MM.1S (cell line): ENCODE data around the gene CREB3L2.

Experiments used
- DNase-seq: peaks from one replicate; pipeline ENCODE4 v3.0.0-alpha.2; 2015
- H2AFZ ChIP-seq: fragments of 300-600 bp; sonication (generic); 2 replicates; pipeline ENCODE4 v1.6.0; 2016; ENCODE audit warnings: antibody characterized with exemption, low read length
- H3F3A ChIP-seq: fragments of 300-600 bp; sonication (generic); 2 replicates; pipeline ENCODE4 v1.6.1; 2016; ENCODE audit warnings: mild to moderate bottlenecking, antibody characterized with exemption, low read length, moderate library complexity, mixed read lengths; ENCODE audit not compliant: insufficient read depth
- H3K27ac ChIP-seq: fragments of 300-600 bp; sonication (generic); 2 replicates; pipeline ENCODE4 v1.5.1; 2016; ENCODE audit warnings: mild to moderate bottlenecking, low read length
- H3K27me3 ChIP-seq: fragments of 300-600 bp; sonication (generic); replicated peaks from 2 replicates; pipeline ENCODE4 v1.6.0; 2016; ENCODE audit warnings: low read length; ENCODE audit not compliant: insufficient read depth
- H3K36me3 ChIP-seq: fragments of 300-600 bp; sonication (generic); replicated peaks from 2 replicates; pipeline ENCODE4 v1.6.1; 2016; ENCODE audit warnings: mild to moderate bottlenecking, low read length, mixed read lengths; ENCODE audit not compliant: insufficient read depth
- H3K4me1 ChIP-seq: fragments of 300-600 bp; sonication (generic); 2 replicates; pipeline ENCODE4 v1.6.1; 2016; ENCODE audit warnings: low read length, mixed read lengths
- H3K4me2 ChIP-seq: fragments of 300-600 bp; sonication (generic); 2 replicates; pipeline ENCODE4 v1.6.0; 2016; ENCODE audit warnings: low read depth, low read length
- H3K4me3 ChIP-seq: fragments of 300-600 bp; sonication (generic); 2 replicates; pipeline ENCODE4 v1.5.1; 2016; ENCODE audit warnings: low read length, mixed read lengths
- H3K79me2 ChIP-seq: fragments of 300-600 bp; sonication (generic); 2 replicates; pipeline ENCODE4 v1.6.1; 2016; ENCODE audit warnings: mixed run types, low read length, mixed read lengths
- H3K9ac ChIP-seq: fragments of 300-600 bp; sonication (generic); 2 replicates; pipeline ENCODE4 v1.6.1; 2016; ENCODE audit warnings: low read length, mixed read lengths
- H3K9me2 ChIP-seq: fragments of 300-600 bp; sonication (generic); replicated peaks from 2 replicates; pipeline ENCODE4 v1.6.1; 2016; ENCODE audit warnings: mild to moderate bottlenecking, low read length, mixed read lengths; ENCODE audit not compliant: insufficient read depth
- H3K9me3 ChIP-seq: fragments of 300-600 bp; sonication (generic); replicated peaks from 2 replicates; pipeline ENCODE4 v1.6.1; 2016; ENCODE audit warnings: mild to moderate bottlenecking, low read length, mixed read lengths; ENCODE audit not compliant: insufficient read depth
- H4K20me1 ChIP-seq: fragments of 300-600 bp; sonication (generic); 2 replicates; pipeline ENCODE4 v1.6.1; 2016; ENCODE audit warnings: mild to moderate bottlenecking, low read length, moderate library complexity, mixed read lengths; ENCODE audit not compliant: insufficient read depth
- EZH2 ChIP-seq: fragments of 300-600 bp; sonication (generic); optimal IDR thresholded peaks from 2 replicates; pipeline ENCODE3; 2017; ENCODE audit warnings: low read depth, mild to moderate bottlenecking, antibody characterized with exemption, low read length, mixed read lengths
- EZH2phosphoT487 ChIP-seq: fragments of 300-600 bp; sonication (generic); IDR thresholded peaks from 2 replicates; pipeline ENCODE4 v1.6.1; 2018; ENCODE audit warnings: antibody characterized with exemption, low read length
- TF ChIP-seq, protein P1 (sequence below): fragments of 300-600 bp; sonication (generic); IDR thresholded peaks from 2 replicates; pipeline ENCODE4 v1.5.1; 2016; ENCODE audit warnings: antibody characterized with exemption, low read length, mixed read lengths

The CREB3L2 gene

DNA sequence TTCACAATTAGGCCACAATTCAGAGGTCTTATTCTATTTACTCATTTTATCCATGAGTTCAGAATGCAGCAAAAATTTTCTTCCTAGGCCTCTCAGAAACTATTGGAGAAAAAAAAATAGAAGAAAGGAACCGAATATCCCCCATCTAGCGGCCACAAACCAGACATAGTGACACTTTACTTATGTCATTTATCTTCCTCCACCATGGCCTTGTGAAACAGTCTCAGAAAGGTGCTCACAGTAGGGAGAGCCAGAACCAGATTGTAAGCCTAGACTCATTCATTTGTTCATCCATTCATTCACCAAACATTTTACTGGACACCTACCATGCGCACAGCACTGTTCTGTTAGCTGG, 16.0 kb downstream of the CREB3L2 start:
- Histone ChIP-seq H3K27me3 (no peaks in the 10 kb centered on the region), H3K4me1 (peaks cover 98% of the 10 kb centered on the region), H3K9me2 (no peaks in the 10 kb centered on the region), H4K20me1 (no peaks in the 10 kb centered on the region), H3K9ac (peak overlapping the region; percentile 20; the same call in 1 of the 2 replicates), H2AFZ (no peak overlapping the region), H3F3A (peaks cover 72% of the 10 kb centered on the region), H3K27ac (peak overlapping the region; percentile 80), H3K36me3 (peaks cover 10% of the 10 kb centered on the region), H3K79me2 (peaks cover 97% of the 10 kb centered on the region), H3K4me3 (peak overlapping the region; percentile 22; the same call in 1 of the 2 replicates), H3K9me3 (no peaks in the 10 kb centered on the region), H3K4me2 (peak overlapping the region; percentile 53)
- TF ChIP-seq, protein P1, sequence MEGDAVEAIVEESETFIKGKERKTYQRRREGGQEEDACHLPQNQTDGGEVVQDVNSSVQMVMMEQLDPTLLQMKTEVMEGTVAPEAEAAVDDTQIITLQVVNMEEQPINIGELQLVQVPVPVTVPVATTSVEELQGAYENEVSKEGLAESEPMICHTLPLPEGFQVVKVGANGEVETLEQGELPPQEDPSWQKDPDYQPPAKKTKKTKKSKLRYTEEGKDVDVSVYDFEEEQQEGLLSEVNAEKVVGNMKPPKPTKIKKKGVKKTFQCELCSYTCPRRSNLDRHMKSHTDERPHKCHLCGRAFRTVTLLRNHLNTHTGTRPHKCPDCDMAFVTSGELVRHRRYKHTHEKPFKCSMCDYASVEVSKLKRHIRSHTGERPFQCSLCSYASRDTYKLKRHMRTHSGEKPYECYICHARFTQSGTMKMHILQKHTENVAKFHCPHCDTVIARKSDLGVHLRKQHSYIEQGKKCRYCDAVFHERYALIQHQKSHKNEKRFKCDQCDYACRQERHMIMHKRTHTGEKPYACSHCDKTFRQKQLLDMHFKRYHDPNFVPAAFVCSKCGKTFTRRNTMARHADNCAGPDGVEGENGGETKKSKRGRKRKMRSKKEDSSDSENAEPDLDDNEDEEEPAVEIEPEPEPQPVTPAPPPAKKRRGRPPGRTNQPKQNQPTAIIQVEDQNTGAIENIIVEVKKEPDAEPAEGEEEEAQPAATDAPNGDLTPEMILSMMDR, result peak; percentile 35
- no peak for TF ChIP-seq EZH2phosphoT487
- no peak for DNase-seq

DNA sequence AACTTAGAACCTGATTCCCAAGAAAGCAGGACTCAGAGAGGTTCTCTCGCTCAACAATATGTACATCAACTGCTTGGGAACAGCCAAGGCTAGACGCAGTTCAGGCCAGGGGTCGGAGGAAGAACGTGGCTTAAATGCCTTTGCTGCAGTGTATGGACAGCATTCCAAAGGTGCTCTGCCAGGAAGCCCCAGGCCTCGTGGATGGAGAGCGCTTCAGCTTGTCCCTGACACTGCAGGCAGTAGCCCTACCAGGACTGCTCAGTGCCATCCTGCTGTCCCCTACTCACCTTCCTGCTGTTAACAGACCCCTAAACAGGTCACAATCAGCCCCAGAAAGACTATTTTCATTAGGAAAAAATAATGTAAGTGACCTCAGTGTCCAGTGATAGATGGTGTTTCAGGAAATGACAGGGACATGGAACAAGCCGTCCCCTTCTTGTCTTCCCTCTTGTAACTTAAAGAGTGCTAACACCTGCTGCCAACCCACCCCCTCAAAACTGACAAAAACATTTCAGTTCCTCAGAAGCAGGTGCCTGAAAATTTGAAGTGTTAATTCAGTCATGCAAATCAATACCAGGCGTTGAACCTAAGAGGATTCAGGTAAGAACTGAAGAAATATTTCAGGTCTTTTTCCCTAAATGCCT, 16.5 kb downstream of the CREB3L2 start:
- Histone ChIP-seq H3K4me3 (no peak overlapping the region), H3K4me2 (peak overlapping the region; percentile 53), H4K20me1 (no peaks in the 10 kb centered on the region), H3K27me3 (no peaks in the 10 kb centered on the region), H3K79me2 (peaks cover 97% of the 10 kb centered on the region), H3K9me3 (no peaks in the 10 kb centered on the region), H3K9me2 (no peaks in the 10 kb centered on the region), H3F3A (peaks cover 76% of the 10 kb centered on the region), H3K9ac (peak overlapping the region; percentile 20; the same call in 1 of the 2 replicates), H3K4me1 (peaks cover 98% of the 10 kb centered on the region), H2AFZ (no peak overlapping the region), H3K27ac (peak overlapping the region; percentile 80), H3K36me3 (peaks cover 10% of the 10 kb centered on the region)
- TF ChIP-seq, protein P1, result no peak
- TF ChIP-seq EZH2 (no peak), EZH2phosphoT487 (no peak)
- DNase-seq, result no peak

DNA sequence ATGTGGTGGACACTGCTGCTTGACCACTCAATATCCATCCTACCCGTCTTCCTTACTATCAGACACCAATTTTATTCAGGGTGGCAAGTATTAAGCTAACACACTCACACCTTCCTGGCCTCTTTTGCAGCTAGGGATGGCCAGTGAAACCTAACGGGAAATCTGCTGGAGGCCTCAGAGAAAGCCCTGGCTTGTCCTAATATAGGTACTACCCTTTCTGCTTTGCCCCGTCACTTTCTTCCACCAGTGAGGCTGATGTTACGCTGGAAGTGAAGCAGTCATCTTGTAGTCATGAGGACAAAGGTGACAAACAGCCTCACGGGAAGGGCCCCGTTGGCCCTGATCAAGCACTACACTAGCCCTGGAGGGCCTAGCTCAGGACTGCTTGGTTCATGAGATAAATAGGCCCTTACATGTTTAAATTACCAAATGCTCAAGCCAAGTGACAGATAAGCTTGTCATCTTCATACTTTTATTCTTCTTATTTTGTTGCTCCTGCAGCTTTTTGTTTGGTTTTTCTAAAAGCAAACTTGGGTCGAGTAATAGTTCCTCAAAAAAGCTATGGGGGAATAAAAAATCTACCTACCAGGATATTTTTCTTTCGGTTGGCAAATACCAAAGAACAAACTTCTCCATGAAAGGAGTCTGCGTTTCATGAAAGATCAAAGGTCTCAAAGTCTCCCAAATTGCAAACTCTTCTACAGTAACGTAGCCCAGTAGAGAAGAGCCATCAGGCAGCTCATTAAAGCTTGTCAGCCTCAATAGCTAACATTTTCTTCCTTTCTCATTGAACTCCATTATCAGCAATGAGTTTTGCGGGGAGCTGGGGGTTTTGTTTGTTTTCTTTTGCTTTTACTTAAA, 17.5 kb downstream of the CREB3L2 start:
- H3K79me2 ChIP-seq, result peaks cover 97% of the 10 kb centered on the region

More for the DNA sequence above, 17.5 kb downstream of the CREB3L2 start:
- Histone ChIP-seq H3K4me3 (no peak overlapping the region), H3K9me2 (no peaks in the 10 kb centered on the region), H3K4me2 (peak overlapping the region; percentile 53; the same call in 1 of the 2 replicates), H3K27ac (peak overlapping the region; percentile 80; the same call in 1 of the 2 replicates), H4K20me1 (no peaks in the 10 kb centered on the region), H3K36me3 (peaks cover 14% of the 10 kb centered on the region), H3K4me1 (peaks cover 97% of the 10 kb centered on the region), H3K9ac (no peak overlapping the region), H3F3A (peaks cover 72% of the 10 kb centered on the region), H2AFZ (no peak overlapping the region), H3K27me3 (no peaks in the 10 kb centered on the region), H3K9me3 (no peaks in the 10 kb centered on the region)
- no peak for TF ChIP-seq EZH2
- TF ChIP-seq, protein P1, result no peak
- TF ChIP-seq EZH2phosphoT487, result no peak
- DNase-seq, result no peak
